ENCODE measurements around the gene HES5. TPM values are rescaled to one million over a fixed set of nuclear protein-coding genes. Genes with fewer than 3 reads are reported as not detected.

Gene HES5
- total RNA-seq, 1 donor from 2014 or later = 1.6 TPM

GRCh38 chr1:2561446-2561845 is 31.4 kb upstream of the HES5 start:
- Histone ChIP-seq H3K9ac (ENCODE audit: low read depth in 1 of 3, low read length in 3 of 3) (no peak overlapping the region), H3K36me3 (ENCODE audit: control insufficient read depth in 3 of 3, insufficient read depth in 3 of 3, low read length in 3 of 3) (peaks cover 3 to 7% (median 6%) of the 10 kb centered on the region in 3 donors), H3K27ac (ENCODE audit: low read depth, low read length) (no peak overlapping the region), H3K4me3 (ENCODE audit: low read length in 3 of 3) (no peak overlapping the region), H3K9me3 (ENCODE audit: control insufficient read depth in 3 of 3, low read length in 3 of 3) (no peaks in the 10 kb centered on the region), H3K4me1 (ENCODE audit: control insufficient read depth in 3 of 3, insufficient read depth in 3 of 3, low read length in 3 of 3) (peaks cover 11 to 20% (median 15%) of the 10 kb centered on the region in 3 donors), H3K27me3 (ENCODE audit: control insufficient read depth in 3 of 3, insufficient read depth in 3 of 3, low read length in 3 of 3) (peaks cover 0 to 3% (median 2%) of the 10 kb centered on the region in 3 donors)

GRCh38 chr1:2560299-2561073 is 30.4 kb upstream of the HES5 start:
- Histone ChIP-seq H3K36me3 (ENCODE audit: control insufficient read depth in 3 of 3, insufficient read depth in 3 of 3, low read length in 3 of 3) (peaks cover 3 to 7% (median 6%) of the 10 kb centered on the region in 3 donors), H3K9me3 (ENCODE audit: control insufficient read depth in 3 of 3, low read length in 3 of 3) (no peaks in the 10 kb centered on the region), H3K4me1 (ENCODE audit: control insufficient read depth in 3 of 3, insufficient read depth in 3 of 3, low read length in 3 of 3) (peaks cover 19 to 29% (median 22%) of the 10 kb centered on the region in 3 donors), H3K9ac (ENCODE audit: low read depth in 1 of 3, low read length in 3 of 3) (no peak overlapping the region), H3K4me3 (ENCODE audit: low read length in 3 of 3) (no peak overlapping the region), H3K27ac (ENCODE audit: low read depth, low read length) (no peak overlapping the region), H3K27me3 (ENCODE audit: control insufficient read depth in 3 of 3, insufficient read depth in 3 of 3, low read length in 3 of 3) (peaks cover 0 to 8% (median 5%) of the 10 kb centered on the region in 3 donors)

- H3K4me1 ChIP-seq (ENCODE audit: control insufficient read depth in 3 of 3, insufficient read depth in 3 of 3, low read length in 3 of 3) = peaks cover 23 to 35% (median 28%) of the 10 kb centered on the region in 3 donors
- H3K9me3 ChIP-seq (ENCODE audit: control insufficient read depth in 3 of 3, low read length in 3 of 3) = no peaks in the 10 kb centered on the region
- peaks cover 0 to 8% (median 5%) of the 10 kb centered on the region in 3 donors for H3K27me3 ChIP-seq (ENCODE audit: control insufficient read depth in 3 of 3, insufficient read depth in 3 of 3, low read length in 3 of 3)
- no peak overlapping the region for H3K9ac ChIP-seq (ENCODE audit: low read depth in 1 of 3, low read length in 3 of 3)
- H3K4me3 ChIP-seq (ENCODE audit: low read length in 3 of 3) = no peak overlapping the region
- H3K36me3 ChIP-seq (ENCODE audit: control insufficient read depth in 3 of 3, insufficient read depth in 3 of 3, low read length in 3 of 3) = peaks cover 3 to 7% (median 6%) of the 10 kb centered on the region in 3 donors
- no peak overlapping the region for H3K27ac ChIP-seq (ENCODE audit: low read depth, low read length)
Observed at GRCh38 chr1:2559509-2560298, 29.6 kb upstream of the HES5 start.

- Histone ChIP-seq H3K4me1 (ENCODE audit: control insufficient read depth in 3 of 3, insufficient read depth in 3 of 3, low read length in 3 of 3) (peaks cover 26 to 35% (median 31%) of the 10 kb centered on the region in 3 donors), H3K27ac (ENCODE audit: low read depth, low read length) (no peak overlapping the region), H3K9me3 (ENCODE audit: control insufficient read depth in 3 of 3, low read length in 3 of 3) (no peaks in the 10 kb centered on the region), H3K27me3 (ENCODE audit: control insufficient read depth in 3 of 3, insufficient read depth in 3 of 3, low read length in 3 of 3) (peaks cover 4 to 8% (median 5%) of the 10 kb centered on the region in 3 donors), H3K4me3 (ENCODE audit: low read length in 3 of 3) (no peak overlapping the region), H3K36me3 (ENCODE audit: control insufficient read depth in 3 of 3, insufficient read depth in 3 of 3, low read length in 3 of 3) (peaks cover 3 to 7% (median 6%) of the 10 kb centered on the region in 3 donors), H3K9ac (ENCODE audit: low read depth in 1 of 3, low read length in 3 of 3) (no peak overlapping the region)
Observed at GRCh38 chr1:2558861-2559260, 28.8 kb upstream of the HES5 start.

- H3K36me3 ChIP-seq (ENCODE audit: control insufficient read depth in 3 of 3, insufficient read depth in 3 of 3, low read length in 3 of 3) = peaks cover 3 to 7% (median 6%) of the 10 kb centered on the region in 3 donors
- H3K4me3 ChIP-seq (ENCODE audit: low read length in 3 of 3) = no peak overlapping the region
- no peak overlapping the region for H3K9ac ChIP-seq (ENCODE audit: low read depth in 1 of 3, low read length in 3 of 3)
- no peaks in the 10 kb centered on the region for H3K9me3 ChIP-seq (ENCODE audit: control insufficient read depth in 3 of 3, low read length in 3 of 3)
- H3K27ac ChIP-seq (ENCODE audit: low read depth, low read length) = no peak overlapping the region
- peaks cover 26 to 35% (median 31%) of the 10 kb centered on the region in 3 donors for H3K4me1 ChIP-seq (ENCODE audit: control insufficient read depth in 3 of 3, insufficient read depth in 3 of 3, low read length in 3 of 3)
- H3K27me3 ChIP-seq (ENCODE audit: control insufficient read depth in 3 of 3, insufficient read depth in 3 of 3, low read length in 3 of 3) = peaks cover 5 to 8% (median 6%) of the 10 kb centered on the region in 3 donors
Observed at GRCh38 chr1:2558420-2558819, 28.4 kb upstream of the HES5 start.

- no peak overlapping the region for H3K27ac ChIP-seq (ENCODE audit: low read depth, low read length)
- H3K36me3 ChIP-seq (ENCODE audit: control insufficient read depth in 3 of 3, insufficient read depth in 3 of 3, low read length in 3 of 3) = peaks cover 0 to 7% (median 6%) of the 10 kb centered on the region in 3 donors
- H3K4me3 ChIP-seq (ENCODE audit: low read length in 3 of 3) = peak overlapping the region; percentile 81 to 91 (median 88)
- peak overlapping the region; percentile 10 to 95 (median 88) for H3K9ac ChIP-seq (ENCODE audit: low read depth in 1 of 3, low read length in 3 of 3)
- peaks cover 5 to 8% (median 6%) of the 10 kb centered on the region in 3 donors for H3K27me3 ChIP-seq (ENCODE audit: control insufficient read depth in 3 of 3, insufficient read depth in 3 of 3, low read length in 3 of 3)
- H3K4me1 ChIP-seq (ENCODE audit: control insufficient read depth in 3 of 3, insufficient read depth in 3 of 3, low read length in 3 of 3) = peaks cover 26 to 35% (median 31%) of the 10 kb centered on the region in 3 donors
- no peaks in the 10 kb centered on the region for H3K9me3 ChIP-seq (ENCODE audit: control insufficient read depth in 3 of 3, low read length in 3 of 3)
Observed at GRCh38 chr1:2557482-2558400, 27.7 kb upstream of the HES5 start.

GRCh38 chr1:2556678-2557481 is 26.8 kb upstream of the HES5 start:
- H3K27ac ChIP-seq (ENCODE audit: low read depth, low read length) = peak overlapping the region; percentile 85
- H3K9me3 ChIP-seq (ENCODE audit: control insufficient read depth in 3 of 3, low read length in 3 of 3) = no peaks in the 10 kb centered on the region
- H3K36me3 ChIP-seq (ENCODE audit: control insufficient read depth in 3 of 3, insufficient read depth in 3 of 3, low read length in 3 of 3) = peaks cover 0 to 7% (median 6%) of the 10 kb centered on the region in 3 donors
- peak overlapping the region; percentile 81 to 91 (median 88) for H3K4me3 ChIP-seq (ENCODE audit: low read length in 3 of 3)
- H3K27me3 ChIP-seq (ENCODE audit: control insufficient read depth in 3 of 3, insufficient read depth in 3 of 3, low read length in 3 of 3) = peaks cover 5 to 8% (median 6%) of the 10 kb centered on the region in 3 donors
- peaks cover 26 to 35% (median 31%) of the 10 kb centered on the region in 3 donors for H3K4me1 ChIP-seq (ENCODE audit: control insufficient read depth in 3 of 3, insufficient read depth in 3 of 3, low read length in 3 of 3)
- H3K9ac ChIP-seq (ENCODE audit: low read depth in 1 of 3, low read length in 3 of 3) = peak overlapping the region; percentile 80 to 95 (median 88)

- H3K9me3 ChIP-seq (ENCODE audit: control insufficient read depth in 3 of 3, low read length in 3 of 3) = no peaks in the 10 kb centered on the region
- peaks cover 5 to 8% (median 6%) of the 10 kb centered on the region in 3 donors for H3K27me3 ChIP-seq (ENCODE audit: control insufficient read depth in 3 of 3, insufficient read depth in 3 of 3, low read length in 3 of 3)
- H3K4me1 ChIP-seq (ENCODE audit: control insufficient read depth in 3 of 3, insufficient read depth in 3 of 3, low read length in 3 of 3) = peaks cover 26 to 35% (median 31%) of the 10 kb centered on the region in 3 donors
- peak within 1 kb of the TSS; percentile 80 to 95 (median 88) for H3K9ac ChIP-seq (ENCODE audit: low read depth in 1 of 3, low read length in 3 of 3)
- H3K4me3 ChIP-seq (ENCODE audit: low read length in 3 of 3) = peak within 1 kb of the TSS; percentile 81 to 91 (median 88)
- H3K27ac ChIP-seq (ENCODE audit: low read depth, low read length) = peak within 1 kb of the TSS; percentile 85
- peaks cover 0 to 7% (median 6%) of the 10 kb centered on the region in 3 donors for H3K36me3 ChIP-seq (ENCODE audit: control insufficient read depth in 3 of 3, insufficient read depth in 3 of 3, low read length in 3 of 3)
Observed at GRCh38 chr1:2556277-2556677, 26.2 kb upstream of the HES5 start, which contains the start of gene TNFRSF14. Gene TNFRSF14, plus strand, starts transcription at chr1:2556371. Its CDS starts 294 bp downstream, at chr1:2556665.

Measured in skeletal muscle tissue (tissue), 4 donors.